PC-3 (cell line): ENCODE measurements around the gene ZNF333. TPM values are rescaled to one million over a fixed set of nuclear protein-coding genes. Genes with fewer than 3 reads are reported as not detected.

ENCODE experiments used
- ATAC-seq: fragments of 200-7000 bp; cut with Tn5 transposase; 2 replicates; pipeline ENCODE4 v1.9.1; 2020; ENCODE audit warnings: mild to moderate bottlenecking, moderate library complexity
- BruUV-seq: library from RNA; stranded (reverse); fragments of 400-500 nt; replicated peaks from 2 replicates; lab custom pipeline; 2021; lab: Mats Ljungman, UMichigan
- CTCF ChIA-PET: fragments of 300-600 bp; sonication (Branson Sonifier 250); formaldehyde crosslinking; loops from one replicate; lab custom pipeline; 2022; ENCODE audit warnings: antibody characterized with exemption; lab: Charles Lee
- POLR2A ChIA-PET: fragments of 300-600 bp; sonication (Branson Sonifier 250); formaldehyde crosslinking; loops from one replicate; lab custom pipeline; 2022; ENCODE audit warnings: antibody characterized with exemption; ENCODE audit not compliant: unreplicated experiment; lab: Charles Lee
- DNase-seq: peaks from one replicate; pipeline ENCODE4 v3.0.0-alpha.2; 2015
- H2AFZ ChIP-seq: fragments of 300-600 bp; sonication (generic); 2 replicates; pipeline ENCODE4 v1.6.0; 2016; ENCODE audit warnings: antibody characterized with exemption, low read length
- H3F3A ChIP-seq: fragments of 300-600 bp; sonication (generic); one replicate; pipeline ENCODE4 v1.6.0; 2017; ENCODE audit warnings: antibody characterized with exemption, low read length, control low read depth, mild to moderate bottlenecking; ENCODE audit not compliant: unreplicated experiment
- H3K27ac ChIP-seq: fragments of 300-600 bp; sonication (generic); 2 replicates; pipeline ENCODE4 v1.5.1; 2016; ENCODE audit warnings: mild to moderate bottlenecking, low read length
- H3K27me3 ChIP-seq: fragments of 300-600 bp; sonication (generic); 2 replicates; pipeline ENCODE4 v1.6.1; 2016; ENCODE audit warnings: low read length, mixed read lengths
- H3K36me3 ChIP-seq: fragments of 300-600 bp; sonication (generic); 2 replicates; pipeline ENCODE4 v1.6.1; 2016; ENCODE audit warnings: low read depth, mixed run types, low read length, mixed read lengths
- H3K4me1 ChIP-seq: fragments of 300-600 bp; sonication (generic); 2 replicates; pipeline ENCODE4 v1.5.1; 2016; ENCODE audit warnings: low read length; ENCODE audit not compliant: insufficient read depth
- H3K4me2 ChIP-seq: fragments of 300-600 bp; sonication (generic); 2 replicates; pipeline ENCODE4 v1.6.0; 2016; ENCODE audit warnings: low read length
- H3K4me3 ChIP-seq: fragments of 300-600 bp; sonication (generic); 2 replicates; pipeline ENCODE4 v1.5.1; 2016; ENCODE audit warnings: mild to moderate bottlenecking, low read length, mixed read lengths
- H3K79me2 ChIP-seq: fragments of 300-600 bp; sonication (generic); 2 replicates; pipeline ENCODE4 v1.6.1; 2017; ENCODE audit warnings: low read length, mixed read lengths
- H3K9ac ChIP-seq: fragments of 300-600 bp; sonication (generic); 2 replicates; pipeline ENCODE4 v1.6.0; 2016; ENCODE audit warnings: mild to moderate bottlenecking, low read length
- H3K9me2 ChIP-seq: fragments of 300-600 bp; sonication (generic); replicated peaks from 2 replicates; pipeline ENCODE4 v1.6.1; 2016; ENCODE audit warnings: mixed run types, low read length, mixed read lengths
- H3K9me3 ChIP-seq: fragments of 300-600 bp; sonication (generic); 2 replicates; pipeline ENCODE4 v1.6.1; 2016; ENCODE audit warnings: low read length, mixed read lengths
- H4K20me1 ChIP-seq: fragments of 300-600 bp; sonication (generic); 2 replicates; pipeline ENCODE4 v1.6.1; 2016; ENCODE audit warnings: low read length, mixed read lengths
- EZH2 ChIP-seq: fragments of 300-600 bp; sonication (generic); IDR thresholded peaks from one replicate; pipeline ENCODE4 v1.6.1; 2017; ENCODE audit warnings: antibody characterized with exemption, mild to moderate bottlenecking, low read length; ENCODE audit not compliant: unreplicated experiment
- EZH2phosphoT487 ChIP-seq: fragments of 300-600 bp; sonication (generic); IDR thresholded peaks from 2 replicates; pipeline ENCODE4 v1.6.1; 2018; ENCODE audit warnings: mild to moderate bottlenecking, antibody characterized with exemption, low read length, borderline replicate concordance
- intact Hi-C: fragments of 100-400 bp; cut with micrococcal nuclease; formaldehyde crosslinking; loops from 2 replicates; pipeline ENCODE4 v1.9.0; 2023
- total RNA-seq: library from RNA; depleted of rRNA; stranded (reverse); fragments of >200 nt; gene quantifications from 2 replicates; pipeline ENCODE4 v1.2.3, GENCODE V29; 2014
- TF ChIP-seq, protein P1 (sequence below): fragments of 300-600 bp; sonication (generic); conservative IDR thresholded peaks from 2 replicates; pipeline ENCODE4 v1.5.1; 2017; ENCODE audit warnings: antibody characterized with exemption, low read depth, mild to moderate bottlenecking, low read length

The ZNF333 gene
- total RNA-seq, 1 experiment from 2014 or later = 6.2 TPM

DNA sequence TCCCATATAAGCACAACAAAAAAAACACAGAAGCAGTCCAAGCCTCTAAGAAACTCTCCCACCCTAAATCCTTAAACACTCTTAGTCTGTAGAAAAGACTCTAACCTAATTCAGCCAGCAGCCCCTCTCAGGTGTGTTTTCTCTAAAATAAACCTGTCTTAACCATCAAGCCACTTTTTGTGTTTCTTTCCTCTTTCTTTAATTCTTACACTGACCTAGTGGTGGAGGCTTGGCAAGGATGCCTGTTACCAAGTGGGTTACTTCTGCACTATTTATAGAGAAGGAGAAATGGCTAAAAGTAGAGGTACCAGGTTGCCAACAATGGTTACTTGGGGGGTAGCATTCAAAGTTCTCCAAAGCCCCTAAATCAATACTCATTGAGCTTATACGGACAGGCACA lies 43.7 kb downstream of the ZNF333 start:
- H3K36me3 ChIP-seq = no peaks in the 10 kb centered on the region
- H2AFZ ChIP-seq = no peak overlapping the region
- H3K9me2 ChIP-seq = no peaks in the 10 kb centered on the region
- H3K27ac ChIP-seq = no peak overlapping the region
- POLR2A ChIA-PET = no interaction called here
- no peak overlapping the region for H3K4me2 ChIP-seq
- H3K9ac ChIP-seq = no peak overlapping the region
- ATAC-seq (no peak), DNase-seq (no peak)
- H3K79me2 ChIP-seq = no peaks in the 10 kb centered on the region
- H3K4me1 ChIP-seq = no peaks in the 10 kb centered on the region
- no TSS peak for BruUV-seq
- peaks cover 7% of the 10 kb centered on the region; the same call in 1 of the 2 replicates for H3K9me3 ChIP-seq
- CTCF ChIA-PET = no interaction called here
- no peaks in the 10 kb centered on the region for H4K20me1 ChIP-seq
- TF ChIP-seq EZH2phosphoT487 (no peak), EZH2 (no peak)
- TF ChIP-seq, protein P1, sequence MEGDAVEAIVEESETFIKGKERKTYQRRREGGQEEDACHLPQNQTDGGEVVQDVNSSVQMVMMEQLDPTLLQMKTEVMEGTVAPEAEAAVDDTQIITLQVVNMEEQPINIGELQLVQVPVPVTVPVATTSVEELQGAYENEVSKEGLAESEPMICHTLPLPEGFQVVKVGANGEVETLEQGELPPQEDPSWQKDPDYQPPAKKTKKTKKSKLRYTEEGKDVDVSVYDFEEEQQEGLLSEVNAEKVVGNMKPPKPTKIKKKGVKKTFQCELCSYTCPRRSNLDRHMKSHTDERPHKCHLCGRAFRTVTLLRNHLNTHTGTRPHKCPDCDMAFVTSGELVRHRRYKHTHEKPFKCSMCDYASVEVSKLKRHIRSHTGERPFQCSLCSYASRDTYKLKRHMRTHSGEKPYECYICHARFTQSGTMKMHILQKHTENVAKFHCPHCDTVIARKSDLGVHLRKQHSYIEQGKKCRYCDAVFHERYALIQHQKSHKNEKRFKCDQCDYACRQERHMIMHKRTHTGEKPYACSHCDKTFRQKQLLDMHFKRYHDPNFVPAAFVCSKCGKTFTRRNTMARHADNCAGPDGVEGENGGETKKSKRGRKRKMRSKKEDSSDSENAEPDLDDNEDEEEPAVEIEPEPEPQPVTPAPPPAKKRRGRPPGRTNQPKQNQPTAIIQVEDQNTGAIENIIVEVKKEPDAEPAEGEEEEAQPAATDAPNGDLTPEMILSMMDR = no peak
- intact Hi-C loops = no loop called here
- H3K4me3 ChIP-seq = no peak overlapping the region
- H3K27me3 ChIP-seq = no peaks in the 10 kb centered on the region
- no peaks in the 10 kb centered on the region for H3F3A ChIP-seq

DNA sequence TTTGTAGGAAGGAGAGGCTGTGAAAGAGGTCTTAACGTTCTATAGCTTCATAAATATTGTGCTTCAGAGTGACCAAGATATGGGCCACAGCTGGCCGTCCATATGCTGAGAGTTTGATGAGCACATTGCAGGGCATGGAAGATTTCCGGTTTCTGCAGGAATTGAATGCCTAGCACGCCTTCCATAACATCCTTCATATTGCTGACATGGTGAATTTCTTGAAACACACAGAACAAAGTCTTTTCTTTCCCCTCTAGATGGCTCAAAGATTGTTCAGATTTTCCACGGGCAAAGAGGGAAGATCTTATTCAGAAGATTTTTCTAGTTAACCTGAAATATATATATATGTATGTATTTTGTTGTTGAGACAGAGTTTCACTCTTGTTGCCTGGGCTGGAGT lies 46.1 kb downstream of the ZNF333 start:
- POLR2A ChIA-PET = no interaction called here
- H3K79me2 ChIP-seq = no peaks in the 10 kb centered on the region
- no TSS peak for BruUV-seq
- no peaks in the 10 kb centered on the region for H3K36me3 ChIP-seq
- CTCF ChIA-PET = no interaction called here
- no peaks in the 10 kb centered on the region for H3K4me1 ChIP-seq
- H4K20me1 ChIP-seq = no peaks in the 10 kb centered on the region
- no peaks in the 10 kb centered on the region for H3K27me3 ChIP-seq
- DNase-seq = no peak
- H3K4me2 ChIP-seq = no peak overlapping the region
- H3K9me3 ChIP-seq = no peaks in the 10 kb centered on the region
- no peak for ATAC-seq
- H3K9ac ChIP-seq = no peak overlapping the region
- no peak overlapping the region for H3K4me3 ChIP-seq
- intact Hi-C loops = no loop called here
- H3F3A ChIP-seq = no peaks in the 10 kb centered on the region
- TF ChIP-seq, protein P1 = no peak
- TF ChIP-seq EZH2 (no peak), EZH2phosphoT487 (no peak)
- no peaks in the 10 kb centered on the region for H3K9me2 ChIP-seq
- H2AFZ ChIP-seq = no peak overlapping the region
- H3K27ac ChIP-seq = no peak overlapping the region

DNA sequence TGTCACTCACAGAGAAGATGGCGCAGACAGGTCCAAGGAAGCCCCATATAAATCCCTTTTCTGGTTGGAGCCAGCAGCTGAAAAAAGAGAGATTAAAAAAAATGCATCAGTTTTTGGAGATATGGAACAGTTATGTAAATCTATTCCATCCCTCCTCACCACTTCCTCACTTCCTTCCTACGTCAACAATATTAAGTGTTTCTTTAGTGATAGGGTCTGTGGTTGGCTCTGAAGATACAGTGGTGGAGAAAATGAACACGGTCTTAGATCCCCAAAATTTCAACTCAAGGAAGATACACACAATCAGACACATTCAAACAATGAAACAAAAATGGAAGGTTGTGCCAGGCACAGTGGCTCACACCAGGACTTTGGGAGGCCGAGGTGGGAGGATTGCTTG lies 57.0 kb downstream of the ZNF333 start:
- CTCF ChIA-PET = no interaction called here
- POLR2A ChIA-PET = no interaction called here

More for the DNA sequence above, 57.0 kb downstream of the ZNF333 start:
- no peaks in the 10 kb centered on the region for H4K20me1 ChIP-seq
- TF ChIP-seq, protein P1 = no peak
- TF ChIP-seq EZH2phosphoT487 = no peak
- TF ChIP-seq EZH2 = no peak
- no peaks in the 10 kb centered on the region for H3K79me2 ChIP-seq
- no TSS peak for BruUV-seq
- no peak overlapping the region for H3K4me3 ChIP-seq
- no peak overlapping the region for H3K4me2 ChIP-seq
- H3K27ac ChIP-seq = no peak overlapping the region
- DNase-seq (no peak), ATAC-seq (no peak)
- peaks cover 15% of the 10 kb centered on the region for H3K36me3 ChIP-seq
- no peaks in the 10 kb centered on the region for H3K4me1 ChIP-seq
- intact Hi-C loops = no loop called here
- no peaks in the 10 kb centered on the region for H3K27me3 ChIP-seq
- H3F3A ChIP-seq = no peaks in the 10 kb centered on the region
- no peak overlapping the region for H2AFZ ChIP-seq
- H3K9ac ChIP-seq = no peak overlapping the region
- H3K9me2 ChIP-seq = no peaks in the 10 kb centered on the region
- H3K9me3 ChIP-seq = no peaks in the 10 kb centered on the region
